NCI-H82 (cell line): ENCODE data around the gene MTCL1.
"Not testable (repeated sequence)": the region's sequence is repeated elsewhere in the genome, so short reads cannot be mapped to it uniquely, and the experiment has no call there.

ENCODE experiments used
- DNase-seq: peaks from one replicate; lab custom pipeline; 2025; lab: John Stamatoyannopoulos, UW

Gene MTCL1

GRCh38 chr18:8744038-8744437, 38.7 kb downstream of the MTCL1 start:
- DNase-seq, result no peak

- peak; percentile 43 for DNase-seq
Measured at GRCh38 chr18:8744656-8745055, 39.3 kb downstream of the MTCL1 start.

DNA sequence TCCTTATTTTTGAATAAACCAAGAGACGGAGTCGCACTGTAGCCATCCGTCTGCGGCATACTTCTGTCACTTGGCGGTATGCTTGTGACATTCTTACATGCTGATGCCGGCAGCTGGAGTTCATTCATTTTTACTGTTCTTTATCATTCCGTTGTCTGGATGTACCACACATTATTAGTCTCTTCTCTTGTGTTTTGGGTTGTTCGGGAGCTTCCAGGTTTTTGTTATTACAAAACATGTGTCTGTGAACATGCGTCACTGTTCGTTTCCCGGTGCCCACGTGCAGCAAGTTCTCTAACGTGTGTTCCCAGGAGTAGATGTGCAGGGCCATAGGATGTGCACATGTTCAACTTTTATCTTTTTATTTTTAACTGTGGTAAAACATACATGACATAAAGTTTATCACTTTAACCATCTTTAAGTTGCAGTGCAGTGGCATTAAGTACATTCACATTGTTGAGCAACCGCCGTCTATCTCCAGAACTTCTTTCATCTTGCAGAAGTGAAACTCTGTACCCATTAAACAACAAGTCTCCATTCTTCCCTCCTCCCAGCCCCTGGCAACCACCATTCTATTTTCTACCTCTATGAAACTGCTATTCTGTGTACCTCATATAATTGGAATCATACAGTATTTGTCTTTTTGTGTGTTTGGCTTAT, 40.1 kb downstream of the MTCL1 start:
- no peak for DNase-seq

GRCh38 chr18:8747440-8747937, 42.1 kb downstream of the MTCL1 start:
- DNase-seq, result no peak

DNA sequence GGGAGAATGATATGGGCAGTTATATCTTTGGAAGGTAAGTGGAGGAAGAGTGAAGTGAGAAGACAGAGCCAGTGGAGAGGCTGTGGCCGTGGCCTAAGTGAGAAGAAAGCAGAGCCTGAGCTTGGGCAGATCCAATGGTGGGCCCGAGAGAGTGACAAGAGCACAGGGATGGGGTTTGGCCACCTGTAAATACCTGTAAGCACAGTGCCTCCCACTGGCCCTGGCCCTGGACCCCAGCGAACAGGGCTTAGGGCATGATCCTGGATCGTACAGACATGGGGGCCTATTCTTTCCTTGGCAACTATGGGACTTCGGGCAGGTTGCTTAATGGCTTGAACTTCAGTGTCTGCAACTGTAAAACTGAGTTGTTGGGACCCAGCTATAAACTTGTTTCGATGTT, 44.1 kb downstream of the MTCL1 start:
- no peak for DNase-seq

DNA sequence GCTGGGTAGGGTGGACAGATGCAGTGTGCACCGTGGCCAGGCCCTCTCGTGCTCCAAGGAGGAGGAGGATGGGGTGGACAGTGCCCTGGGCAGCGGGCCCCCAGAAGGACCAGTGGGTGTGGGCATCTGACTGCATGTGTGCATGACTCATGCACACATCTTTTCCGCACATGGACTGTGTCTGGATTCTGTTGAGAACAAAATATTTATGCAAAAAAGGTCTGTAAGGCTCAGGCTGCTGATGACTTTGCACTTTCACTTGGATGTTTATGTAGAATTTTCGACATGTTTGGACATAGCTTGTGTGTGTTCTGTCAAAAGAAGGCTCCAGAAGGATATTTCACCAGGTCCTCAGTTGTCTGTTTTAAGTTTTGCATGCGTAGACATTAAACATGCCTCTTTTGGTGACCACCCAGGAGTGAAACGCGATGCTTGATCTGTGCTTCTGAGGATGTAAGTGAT, 45.6 kb downstream of the MTCL1 start:
- no peak for DNase-seq

DNA sequence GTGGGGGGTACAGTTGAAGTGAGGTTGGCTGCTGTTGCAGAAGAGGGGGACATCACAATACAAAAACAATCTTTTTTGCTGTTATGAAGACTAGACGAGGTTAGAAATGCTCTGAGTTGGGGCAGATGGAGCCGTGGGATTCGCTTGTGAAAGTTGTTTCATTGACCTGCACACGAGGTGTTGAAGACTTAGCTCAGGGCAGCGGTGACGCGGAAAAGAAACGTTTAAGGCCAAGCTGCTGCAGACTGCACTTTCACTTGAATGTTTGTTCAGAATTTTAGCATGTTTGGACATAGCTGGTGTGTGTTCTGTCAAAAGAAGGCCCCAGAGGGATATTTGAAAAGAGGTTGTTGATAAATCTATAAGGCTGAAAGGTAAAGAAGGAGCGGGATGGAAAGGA, 46.3 kb downstream of the MTCL1 start:
- DNase-seq, result no peak

- DNase-seq, result no peak
Measured at GRCh38 chr18:8752329-8752728, 47.0 kb downstream of the MTCL1 start.

DNA sequence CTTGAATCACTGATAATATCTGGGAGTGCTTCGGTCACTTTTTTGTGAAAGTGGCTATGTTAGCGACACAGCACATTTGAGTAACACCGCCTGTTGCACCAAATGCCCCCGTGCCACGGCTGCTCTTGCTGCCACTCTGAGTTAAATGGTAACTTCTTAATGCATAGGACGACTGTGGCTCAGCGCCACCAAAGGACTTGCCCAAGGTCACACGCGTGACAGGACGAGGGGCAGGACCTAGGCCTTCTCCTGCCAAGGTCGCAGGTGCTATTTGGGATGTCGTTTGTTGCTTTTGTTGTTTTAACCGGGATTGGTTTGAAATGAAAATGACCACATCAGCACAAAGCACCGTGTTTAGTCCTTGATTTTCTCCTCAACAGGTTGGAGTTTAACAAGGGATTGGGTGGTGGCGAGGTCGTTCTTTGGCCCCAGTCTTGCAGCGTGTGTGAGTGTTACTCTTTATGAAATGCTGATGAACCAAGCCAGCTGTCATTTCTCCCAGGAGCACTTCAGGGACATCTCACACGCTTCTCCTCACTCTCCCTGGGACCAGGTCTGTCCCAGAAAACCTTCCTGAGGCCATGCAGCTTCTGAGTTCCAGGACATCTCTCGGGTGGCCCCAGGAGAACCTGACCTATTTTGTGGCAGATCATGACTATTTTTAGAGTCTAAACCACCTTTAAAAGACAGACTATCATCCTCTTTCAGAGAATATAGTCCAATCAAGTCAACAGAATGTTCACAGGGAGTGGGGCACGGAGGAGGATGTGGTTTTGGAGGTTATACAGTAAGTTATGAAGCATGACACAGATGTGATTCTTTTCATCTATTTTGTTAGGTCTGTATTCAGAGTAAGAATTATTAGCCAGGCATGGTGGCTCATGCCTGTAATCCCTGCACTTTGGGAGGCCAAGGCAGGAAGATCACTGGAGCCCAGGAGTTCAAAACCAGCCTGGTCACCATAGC, 49.9 kb downstream of the MTCL1 start:
- DNase-seq, result no peak

- no peak for DNase-seq
Measured at GRCh38 chr18:8756571-8756970, 51.2 kb downstream of the MTCL1 start.

DNA sequence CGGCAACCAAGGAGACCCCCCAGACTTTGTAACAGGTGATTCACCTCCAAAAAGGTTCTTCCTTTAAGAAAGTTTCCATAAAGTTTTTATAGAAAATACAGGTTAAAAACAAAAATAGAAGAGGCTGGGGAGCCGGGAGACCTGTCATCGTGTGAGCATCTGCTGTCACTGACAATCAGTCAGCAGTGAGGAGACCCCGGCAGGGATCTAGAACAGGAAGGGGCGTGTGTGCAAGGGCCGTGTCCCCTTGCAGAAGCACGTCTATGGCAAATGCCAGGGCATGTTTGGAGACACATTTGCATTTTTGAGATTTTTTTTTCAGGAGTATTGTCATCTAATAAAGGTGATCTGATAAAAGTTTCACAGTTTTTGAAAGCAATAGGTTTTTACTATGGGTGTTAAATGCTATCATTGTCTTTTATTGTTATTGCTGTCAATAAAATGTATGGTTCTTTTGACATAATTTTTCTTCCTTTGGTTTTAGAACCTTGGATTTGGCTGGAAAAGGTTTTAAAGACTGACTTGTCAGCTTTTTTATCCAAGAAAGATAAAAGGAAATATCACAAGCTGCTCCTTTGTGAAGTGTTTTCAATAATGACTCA, 52.1 kb downstream of the MTCL1 start:
- DNase-seq, result no peak

DNA sequence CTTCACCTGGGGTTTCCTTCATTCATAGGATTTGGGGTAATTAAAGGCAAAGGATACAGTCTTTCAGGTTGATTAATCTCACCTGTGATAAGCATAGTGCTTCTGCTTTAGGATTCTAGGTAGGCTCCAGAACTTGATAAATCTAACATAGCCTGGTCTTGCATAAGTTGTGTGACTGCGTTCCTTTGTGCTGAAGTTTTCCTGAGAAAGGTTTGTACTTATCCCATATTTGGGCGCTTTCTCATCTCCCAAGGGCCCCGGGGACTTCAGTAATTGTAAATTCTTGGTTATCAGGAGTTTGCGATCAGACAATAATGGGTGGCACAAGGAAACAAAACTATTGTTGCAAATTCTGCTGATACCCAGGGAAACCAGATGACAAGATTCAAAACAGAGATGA, 53.1 kb downstream of the MTCL1 start:
- DNase-seq, result no peak

GRCh38 chr18:8760984-8761383, 55.6 kb downstream of the MTCL1 start:
- no peak for DNase-seq

DNA sequence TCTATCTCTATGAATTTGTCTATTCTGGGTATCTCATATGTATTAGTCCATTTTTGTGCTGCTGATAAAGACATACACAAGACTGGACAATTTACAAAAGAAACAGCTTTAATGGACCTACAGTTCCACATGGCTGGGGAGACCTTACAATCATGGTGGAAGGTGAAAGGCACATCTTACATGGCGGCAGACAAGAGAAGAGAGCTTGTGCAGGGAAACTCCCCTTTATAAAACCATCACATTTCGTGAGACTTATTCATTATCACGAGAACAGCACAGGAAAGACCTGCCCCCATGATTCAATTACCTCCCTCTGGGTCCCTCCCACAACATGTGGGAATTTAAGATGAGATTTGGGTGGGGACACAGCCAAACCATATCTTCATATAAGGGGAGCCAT, 56.2 kb downstream of the MTCL1 start:
- DNase-seq, result not testable (repeated sequence)

DNA sequence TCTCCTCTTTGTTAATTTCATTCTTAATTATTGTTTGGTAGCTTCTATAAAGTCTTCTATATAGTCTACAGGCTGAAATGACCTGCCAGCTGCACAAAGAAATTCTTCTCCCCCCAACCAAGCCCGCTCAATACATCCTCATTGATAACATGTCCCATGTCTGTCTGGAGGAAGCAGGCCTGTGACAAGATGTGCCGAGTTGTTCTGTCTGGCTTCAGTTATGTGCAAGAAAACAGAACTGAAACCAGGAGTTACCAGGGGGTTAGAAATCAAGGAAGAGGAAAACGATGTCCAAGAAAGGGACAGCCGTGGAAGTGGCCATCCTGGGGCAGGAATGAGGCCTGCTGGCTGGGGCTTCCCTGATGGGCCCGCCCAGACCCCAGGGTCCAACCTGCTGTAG, 57.6 kb downstream of the MTCL1 start:
- no peak for DNase-seq

DNA sequence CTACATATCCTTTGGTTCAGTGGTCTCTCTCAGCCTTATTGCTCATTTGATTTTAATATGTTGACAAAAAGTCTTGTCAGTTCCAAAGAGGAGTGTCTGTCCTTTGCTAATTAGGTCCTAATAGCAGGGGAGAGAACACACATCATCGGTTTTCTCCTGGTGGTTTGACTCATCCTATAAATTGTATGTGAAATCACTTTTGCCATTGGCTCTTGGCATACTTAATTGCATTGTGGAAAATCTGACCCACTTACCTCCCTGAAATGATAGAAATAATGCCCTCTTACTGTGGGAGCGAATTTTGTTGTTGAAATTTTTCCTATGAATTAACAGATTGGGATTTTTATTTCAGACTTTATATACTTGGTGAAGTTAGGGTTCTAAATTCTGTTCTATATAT, 58.3 kb downstream of the MTCL1 start:
- no peak for DNase-seq

DNA sequence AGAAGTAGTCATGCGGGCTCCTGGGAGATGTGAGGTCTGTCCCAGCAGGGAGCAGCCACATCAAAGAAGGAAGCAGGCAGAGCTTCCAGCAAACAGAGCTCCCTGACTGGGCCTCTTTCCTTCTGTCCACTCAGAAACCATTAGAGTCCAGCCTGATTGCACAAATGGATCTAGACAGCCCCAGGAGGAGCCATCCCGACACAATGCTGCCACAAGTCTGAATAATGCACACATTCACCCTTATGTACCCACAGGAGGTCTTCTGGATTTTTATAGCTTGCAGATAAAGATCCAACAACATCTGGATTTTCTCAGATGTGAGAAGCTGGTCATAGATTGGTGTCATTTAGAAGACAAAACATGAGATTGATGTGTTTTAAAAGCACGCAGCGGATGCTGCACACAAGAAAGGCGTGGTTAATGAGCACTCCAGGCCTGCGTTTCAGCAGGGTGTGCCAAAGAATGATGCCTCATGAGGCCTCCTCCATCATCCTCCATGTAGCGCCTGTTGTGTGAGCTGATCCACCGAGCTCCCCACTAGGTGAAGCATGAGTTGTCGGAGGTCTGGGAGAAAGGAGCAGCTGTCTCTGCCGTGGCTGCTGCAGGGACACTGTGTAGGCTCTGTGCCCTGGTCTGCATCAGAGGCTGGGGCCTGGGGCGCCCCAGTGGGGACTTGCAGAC, 60.6 kb downstream of the MTCL1 start:
- DNase-seq, result peak; percentile 31

DNA sequence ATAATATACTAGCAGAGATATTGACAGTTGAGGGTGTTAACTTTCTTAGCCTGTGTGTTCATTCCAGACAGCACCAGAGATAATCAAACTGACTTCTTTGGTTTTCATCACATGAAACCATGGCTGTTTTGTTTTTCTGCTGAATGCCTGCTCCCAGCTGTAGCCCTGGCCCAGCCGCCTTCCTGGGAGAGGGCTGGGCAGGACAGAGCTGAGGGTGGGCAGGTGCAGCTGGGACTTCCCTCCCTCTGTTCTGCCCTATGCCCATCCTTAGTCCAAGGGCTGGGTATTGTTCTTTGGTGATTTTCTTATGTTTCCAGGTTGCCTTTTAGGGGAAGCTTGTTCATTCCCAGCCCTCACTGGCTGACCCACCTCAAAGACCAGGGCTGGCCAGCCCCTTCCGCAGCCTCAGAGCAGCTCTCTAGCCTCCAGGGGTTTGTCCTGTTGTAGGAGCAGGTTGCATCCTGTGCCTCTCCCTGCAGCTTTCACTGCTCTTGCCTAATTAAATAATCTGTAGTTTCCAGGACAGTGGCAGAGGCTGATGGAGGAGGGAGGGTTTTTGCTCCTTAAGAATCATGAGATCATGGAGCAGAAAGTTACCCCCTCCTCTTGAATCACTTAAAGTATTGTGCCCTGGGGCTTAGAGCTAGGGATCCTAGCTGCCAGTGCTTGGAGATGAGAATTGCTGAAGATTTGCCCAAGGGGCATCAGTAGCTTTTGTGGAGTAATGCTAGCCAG, 61.4 kb downstream of the MTCL1 start:
- DNase-seq, result peak; percentile 84

DNA sequence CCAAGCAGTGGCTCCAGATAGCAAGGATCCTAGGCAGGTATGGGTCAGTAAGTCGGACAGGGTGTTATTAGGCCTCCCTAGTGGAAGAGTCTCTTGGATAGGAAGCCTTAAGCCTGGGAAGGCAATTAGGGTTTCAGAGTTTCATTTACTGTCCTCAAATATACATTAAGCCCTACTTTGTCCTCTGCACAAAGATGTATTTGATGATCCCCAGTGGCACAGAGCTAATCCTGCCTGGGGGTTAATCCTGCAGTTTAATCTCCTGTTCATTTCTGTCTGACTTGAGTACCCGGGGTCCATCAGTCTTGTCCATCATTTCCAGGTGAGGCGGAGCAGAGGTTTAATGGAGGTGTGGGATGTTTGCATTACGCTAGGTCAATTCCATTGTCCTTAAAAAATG, 62.0 kb downstream of the MTCL1 start:
- peak; percentile 94 for DNase-seq

DNA sequence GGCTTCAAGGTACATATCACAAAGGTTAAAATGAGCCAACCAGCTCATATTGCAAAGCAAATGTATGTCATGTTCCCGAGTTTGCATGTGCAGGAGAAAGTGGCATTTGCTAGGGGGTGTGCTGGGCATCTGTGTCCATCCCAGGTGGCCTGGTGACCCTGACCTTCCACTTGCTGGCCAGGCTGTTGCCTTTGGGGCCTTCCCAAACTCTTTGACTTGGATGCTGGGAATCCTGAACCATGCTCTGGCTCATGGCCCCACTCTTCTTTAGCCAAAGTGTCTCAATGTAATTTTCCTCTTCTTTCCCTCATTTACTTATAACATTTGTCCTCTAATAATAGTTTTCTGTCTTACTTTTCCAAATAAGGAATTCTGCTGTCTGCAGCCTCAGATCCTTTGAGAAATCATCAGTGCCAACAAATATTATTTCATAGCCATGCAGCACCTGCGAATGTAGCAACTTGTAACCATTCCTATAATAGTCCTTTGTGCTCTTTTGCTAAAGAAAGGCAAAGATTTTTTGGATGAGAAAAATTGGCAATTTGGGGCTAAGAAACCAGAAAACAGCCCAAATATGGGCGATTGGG, 64.2 kb downstream of the MTCL1 start:
- DNase-seq, result no peak

DNA sequence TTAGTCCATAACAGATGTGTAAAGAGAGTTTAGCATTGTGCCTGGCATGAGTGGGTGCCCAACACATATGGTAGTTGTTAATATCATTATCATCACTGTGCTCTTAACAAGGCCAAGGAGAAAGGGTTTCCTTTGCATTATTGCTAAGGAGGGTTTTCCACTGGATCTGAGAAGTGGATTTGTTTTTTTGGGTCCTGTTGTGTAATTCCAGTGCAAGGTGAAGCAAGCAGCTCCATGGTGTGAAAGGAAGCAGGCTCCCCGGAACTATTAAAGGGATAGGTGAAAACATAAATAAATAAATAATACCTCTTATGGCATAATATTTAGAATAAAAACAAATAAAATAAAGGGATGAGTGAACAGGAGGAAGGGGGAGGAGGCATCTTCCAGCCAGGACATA, 65.3 kb downstream of the MTCL1 start:
- no peak for DNase-seq
